KMS-11 (cell line): Measurements from ENCODE around the gene CTBP2.

Source experiments
- H2AFZ ChIP-seq: fragments of 200-600 bp; sonication (generic); 2 replicates; pipeline ENCODE4 v1.6.1; 2016; ENCODE audit warnings: antibody characterized with exemption, mixed run types, low read depth
- H3K27ac ChIP-seq: fragments of 200-600 bp; sonication (generic); 2 replicates; pipeline ENCODE4 v1.6.1; 2016; ENCODE audit warnings: mild to moderate bottlenecking, mixed run types
- H3K27me3 ChIP-seq: fragments of 200-600 bp; sonication (generic); 2 replicates; pipeline ENCODE4 v1.6.1; 2017; ENCODE audit warnings: mild to moderate bottlenecking, low read depth, mixed run types, moderate library complexity; ENCODE audit not compliant: insufficient read depth
- H3K36me3 ChIP-seq: fragments of 200-600 bp; sonication (generic); 2 replicates; pipeline ENCODE4 v1.6.1; 2017; ENCODE audit warnings: mild to moderate bottlenecking, mixed run types; ENCODE audit not compliant: insufficient read depth
- H3K4me1 ChIP-seq: fragments of 200-600 bp; sonication (generic); 2 replicates; pipeline ENCODE4 v1.6.1; 2016; ENCODE audit warnings: mild to moderate bottlenecking, low read depth, mixed run types; ENCODE audit not compliant: poor library complexity, severe bottlenecking
- H3K4me2 ChIP-seq: fragments of 200-600 bp; sonication (generic); 2 replicates; pipeline ENCODE4 v1.7.0; 2016; ENCODE audit warnings: mild to moderate bottlenecking, mixed run types
- H3K4me3 ChIP-seq: fragments of 200-600 bp; sonication (generic); IDR thresholded peaks from 2 replicates; pipeline ENCODE4 v1.6.1; 2017; ENCODE audit warnings: low read depth, low read length, mixed read lengths; ENCODE audit not compliant: insufficient read depth
- H3K79me2 ChIP-seq: fragments of 200-600 bp; sonication (generic); 2 replicates; pipeline ENCODE4 v1.6.1; 2016; ENCODE audit warnings: low read depth, mixed run types; ENCODE audit not compliant: insufficient read depth
- H3K9ac ChIP-seq: fragments of 200-600 bp; sonication (generic); 2 replicates; pipeline ENCODE4 v1.6.1; 2016; ENCODE audit warnings: mild to moderate bottlenecking, mixed run types
- H4K20me1 ChIP-seq: fragments of 200-600 bp; sonication (generic); 2 replicates; pipeline ENCODE4 v1.6.1; 2016; ENCODE audit warnings: mild to moderate bottlenecking, mixed run types; ENCODE audit not compliant: insufficient read depth
- CTCF ChIP-seq: fragments of 200-600 bp; sonication (generic); conservative IDR thresholded peaks from 2 replicates; pipeline ENCODE4 v1.6.1; 2017; ENCODE audit warnings: low read depth, mild to moderate bottlenecking, antibody characterized with exemption, low read length, moderate library complexity, mixed read lengths

The CTBP2 gene

GRCh38 chr10:125015356-125015944 is 144.9 kb downstream of the CTBP2 start:
- H3K4me1 ChIP-seq: no peaks in the 10 kb centered on the region
- H3K27me3 ChIP-seq: no peaks in the 10 kb centered on the region
- H4K20me1 ChIP-seq: no peaks in the 10 kb centered on the region
- H3K36me3 ChIP-seq: no peaks in the 10 kb centered on the region
- H2AFZ ChIP-seq: no peak overlapping the region
- H3K4me2 ChIP-seq: no peak overlapping the region
- no peak for TF ChIP-seq CTCF
- no peak overlapping the region for H3K9ac ChIP-seq
- no peak overlapping the region for H3K4me3 ChIP-seq
- no peak overlapping the region for H3K27ac ChIP-seq
- no peaks in the 10 kb centered on the region for H3K79me2 ChIP-seq

- Histone ChIP-seq H4K20me1 (no peaks in the 10 kb centered on the region), H3K79me2 (no peaks in the 10 kb centered on the region), H3K27me3 (no peaks in the 10 kb centered on the region), H3K4me2 (no peak overlapping the region), H3K9ac (no peak overlapping the region), H3K27ac (no peak overlapping the region), H2AFZ (no peak overlapping the region), H3K4me3 (no peak overlapping the region), H3K36me3 (no peaks in the 10 kb centered on the region), H3K4me1 (no peaks in the 10 kb centered on the region)
- no peak for TF ChIP-seq CTCF
These were observed 145.5 kb downstream of the CTBP2 start for GRCh38 chr10:125014836-125015355.

- H3K79me2 ChIP-seq: no peaks in the 10 kb centered on the region
- TF ChIP-seq CTCF: no peak
- H3K27ac ChIP-seq: no peak overlapping the region
- no peaks in the 10 kb centered on the region for H3K36me3 ChIP-seq
- no peak overlapping the region for H3K9ac ChIP-seq
- H3K27me3 ChIP-seq: no peaks in the 10 kb centered on the region
- no peak overlapping the region for H3K4me2 ChIP-seq
- no peak overlapping the region for H2AFZ ChIP-seq
- no peak overlapping the region for H3K4me3 ChIP-seq
- no peaks in the 10 kb centered on the region for H4K20me1 ChIP-seq
- H3K4me1 ChIP-seq: no peaks in the 10 kb centered on the region
These were observed 146.1 kb downstream of the CTBP2 start for GRCh38 chr10:125014086-125014830.

- Histone ChIP-seq H4K20me1 (no peaks in the 10 kb centered on the region), H3K27ac (no peak overlapping the region), H3K4me1 (no peaks in the 10 kb centered on the region), H3K79me2 (no peaks in the 10 kb centered on the region), H3K9ac (no peak overlapping the region), H3K36me3 (no peaks in the 10 kb centered on the region), H2AFZ (no peak overlapping the region), H3K27me3 (no peaks in the 10 kb centered on the region), H3K4me3 (no peak overlapping the region), H3K4me2 (no peak overlapping the region)
- no peak for TF ChIP-seq CTCF
These were observed 146.9 kb downstream of the CTBP2 start for GRCh38 chr10:125013529-125013872.
